Measurements from ENCODE around the gene LIMCH1. TPM values are rescaled to one million over a fixed set of nuclear protein-coding genes. Genes with fewer than 3 reads are reported as not detected.

LIMCH1 gene
- total RNA-seq, 5 donors from 2014 or later (not counting 1 experiment from before 2014, with no cell fraction given) = 0.15 to 0.38 (median 0.30) TPM

- ATAC-seq (replicated peaks in 1 of 4) = no peak
- WGBS (ENCODE audit: insufficient coverage) = 55% methylated on average over 3 of the region's 5 CpGs
- no peak overlapping the region for H3K27ac ChIP-seq (ENCODE audit: low read length)
- no peak overlapping the region for H3K4me3 ChIP-seq (ENCODE audit: control insufficient read depth in 1 of 2, extremely low read depth in 1 of 2, low read length in 1 of 2)
- Mint-ChIP-seq H3K27ac (no peak overlapping the region), H3K4me1 (no peaks in the 10 kb centered on the region), H3K9me3 (no peaks in the 10 kb centered on the region), H3K36me3 (no peaks in the 10 kb centered on the region), H3K4me3 (no peak overlapping the region), H3K27me3 (no peaks in the 10 kb centered on the region)
- CTCF ChIA-PET = no interaction called here
- no peaks in the 10 kb centered on the region for H3K9me3 ChIP-seq
- H3K27me3 ChIP-seq (replicated peaks in 1 of 2; ENCODE audit: control insufficient read depth in 2 of 2, extremely low read depth in 1 of 2, insufficient read depth in 2 of 2, low read length in 1 of 2) = no peaks in the 10 kb centered on the region
- POLR2A ChIA-PET = no interaction called here
- no peaks in the 10 kb centered on the region for H3K36me3 ChIP-seq (ENCODE audit: control insufficient read depth in 2 of 2, extremely low read depth in 1 of 2, insufficient read depth in 1 of 2, low read length in 1 of 2)
- no peaks in the 10 kb centered on the region for H3K4me1 ChIP-seq (ENCODE audit: control insufficient read depth in 1 of 2, extremely low read depth in 1 of 2, insufficient read depth in 2 of 2, low read length in 2 of 2)
- no peak for DNase-seq
These were observed 34.6 kb downstream of the LIMCH1 start for GRCh38 chr4:41572516-41572915.

GRCh38 chr4:41572956-41573355, 35.0 kb downstream of the LIMCH1 start:
- no peaks in the 10 kb centered on the region for H3K9me3 ChIP-seq
- no peaks in the 10 kb centered on the region for H3K4me1 Mint-ChIP-seq
- no peak overlapping the region for H3K27ac Mint-ChIP-seq
- no peaks in the 10 kb centered on the region for H3K36me3 Mint-ChIP-seq
- H3K9me3 Mint-ChIP-seq = no peaks in the 10 kb centered on the region
- H3K36me3 ChIP-seq (ENCODE audit: control insufficient read depth in 2 of 2, extremely low read depth in 1 of 2, insufficient read depth in 1 of 2, low read length in 1 of 2) = no peaks in the 10 kb centered on the region
- no peaks in the 10 kb centered on the region for H3K27me3 ChIP-seq (replicated peaks in 1 of 2; ENCODE audit: control insufficient read depth in 2 of 2, extremely low read depth in 1 of 2, insufficient read depth in 2 of 2, low read length in 1 of 2)
- DNase-seq = no peak
- no peak overlapping the region for H3K27ac ChIP-seq (ENCODE audit: low read length)
- H3K27me3 Mint-ChIP-seq = no peaks in the 10 kb centered on the region
- CTCF ChIA-PET = no interaction called here
- no peaks in the 10 kb centered on the region for H3K4me1 ChIP-seq (ENCODE audit: control insufficient read depth in 1 of 2, extremely low read depth in 1 of 2, insufficient read depth in 2 of 2, low read length in 2 of 2)
- WGBS (ENCODE audit: insufficient coverage) = no CpG with 5 or more reads among the region's 2 CpGs
- H3K4me3 Mint-ChIP-seq = no peak overlapping the region
- POLR2A ChIA-PET = no interaction called here
- H3K4me3 ChIP-seq (ENCODE audit: control insufficient read depth in 1 of 2, extremely low read depth in 1 of 2, low read length in 1 of 2) = no peak overlapping the region
- ATAC-seq (replicated peaks in 1 of 4) = no peak

GRCh38 chr4:41573502-41574001, 35.6 kb downstream of the LIMCH1 start:
- Mint-ChIP-seq H3K9me3 (no peaks in the 10 kb centered on the region), H3K4me1 (no peaks in the 10 kb centered on the region), H3K36me3 (no peaks in the 10 kb centered on the region), H3K27ac (no peak overlapping the region), H3K27me3 (no peaks in the 10 kb centered on the region), H3K4me3 (no peak overlapping the region)
- Histone ChIP-seq H3K4me3 (ENCODE audit: control insufficient read depth in 1 of 2, extremely low read depth in 1 of 2, low read length in 1 of 2) (no peak overlapping the region), H3K36me3 (ENCODE audit: control insufficient read depth in 2 of 2, extremely low read depth in 1 of 2, insufficient read depth in 1 of 2, low read length in 1 of 2) (no peaks in the 10 kb centered on the region), H3K9me3 (no peaks in the 10 kb centered on the region), H3K27ac (ENCODE audit: low read length) (no peak overlapping the region), H3K4me1 (ENCODE audit: control insufficient read depth in 1 of 2, extremely low read depth in 1 of 2, insufficient read depth in 2 of 2, low read length in 2 of 2) (no peaks in the 10 kb centered on the region), H3K27me3 (replicated peaks in 1 of 2; ENCODE audit: control insufficient read depth in 2 of 2, extremely low read depth in 1 of 2, insufficient read depth in 2 of 2, low read length in 1 of 2) (no peaks in the 10 kb centered on the region)
- no CpG with 5 or more reads among the region's 4 CpGs for WGBS (ENCODE audit: insufficient coverage)
- no peak for DNase-seq
- ATAC-seq (replicated peaks in 1 of 4) = no peak
- POLR2A ChIA-PET = no interaction called here
- CTCF ChIA-PET = no interaction called here

GRCh38 chr4:41575207-41575606, 37.2 kb downstream of the LIMCH1 start:
- Mint-ChIP-seq H3K4me1 (no peaks in the 10 kb centered on the region), H3K27me3 (no peaks in the 10 kb centered on the region), H3K4me3 (no peak overlapping the region), H3K9me3 (no peaks in the 10 kb centered on the region), H3K27ac (no peak overlapping the region), H3K36me3 (no peaks in the 10 kb centered on the region)
- WGBS (ENCODE audit: insufficient coverage) = 83% methylated on average over 1 of the region's 4 CpGs
- no peaks in the 10 kb centered on the region for H3K4me1 ChIP-seq (ENCODE audit: control insufficient read depth in 1 of 2, extremely low read depth in 1 of 2, insufficient read depth in 2 of 2, low read length in 2 of 2)
- POLR2A ChIA-PET = no interaction called here
- no peaks in the 10 kb centered on the region for H3K9me3 ChIP-seq
- no peak overlapping the region for H3K4me3 ChIP-seq (ENCODE audit: control insufficient read depth in 1 of 2, extremely low read depth in 1 of 2, low read length in 1 of 2)
- no peaks in the 10 kb centered on the region for H3K27me3 ChIP-seq (replicated peaks in 1 of 2; ENCODE audit: control insufficient read depth in 2 of 2, extremely low read depth in 1 of 2, insufficient read depth in 2 of 2, low read length in 1 of 2)
- no peaks in the 10 kb centered on the region for H3K36me3 ChIP-seq (ENCODE audit: control insufficient read depth in 2 of 2, extremely low read depth in 1 of 2, insufficient read depth in 1 of 2, low read length in 1 of 2)
- no peak for DNase-seq
- no peak for ATAC-seq (replicated peaks in 1 of 4)
- CTCF ChIA-PET = no interaction called here
- no peak overlapping the region for H3K27ac ChIP-seq (ENCODE audit: low read length)

- H3K36me3 Mint-ChIP-seq = no peaks in the 10 kb centered on the region
- no peaks in the 10 kb centered on the region for H3K36me3 ChIP-seq (ENCODE audit: control insufficient read depth in 2 of 2, extremely low read depth in 1 of 2, insufficient read depth in 1 of 2, low read length in 1 of 2)
- WGBS (ENCODE audit: insufficient coverage) = no CpG with 5 or more reads among the region's 1 CpG
- H3K27ac Mint-ChIP-seq = no peak overlapping the region
- ChIA-PET POLR2A (no interaction called here), CTCF (no interaction called here)
- no peaks in the 10 kb centered on the region for H3K4me1 Mint-ChIP-seq
- H3K27me3 ChIP-seq (replicated peaks in 1 of 2; ENCODE audit: control insufficient read depth in 2 of 2, extremely low read depth in 1 of 2, insufficient read depth in 2 of 2, low read length in 1 of 2) = no peaks in the 10 kb centered on the region
- H3K4me3 ChIP-seq (ENCODE audit: control insufficient read depth in 1 of 2, extremely low read depth in 1 of 2, low read length in 1 of 2) = no peak overlapping the region
- H3K9me3 ChIP-seq = no peaks in the 10 kb centered on the region
- no peaks in the 10 kb centered on the region for H3K4me1 ChIP-seq (ENCODE audit: control insufficient read depth in 1 of 2, extremely low read depth in 1 of 2, insufficient read depth in 2 of 2, low read length in 2 of 2)
- no peaks in the 10 kb centered on the region for H3K27me3 Mint-ChIP-seq
- H3K9me3 Mint-ChIP-seq = no peaks in the 10 kb centered on the region
- H3K4me3 Mint-ChIP-seq = no peak overlapping the region
- DNase-seq (no peak), ATAC-seq (replicated peaks in 1 of 4) (no peak)
- H3K27ac ChIP-seq (ENCODE audit: low read length) = no peak overlapping the region
These were observed 37.7 kb downstream of the LIMCH1 start for GRCh38 chr4:41575665-41576064.

- no CpG with 5 or more reads among the region's 3 CpGs for WGBS (ENCODE audit: insufficient coverage)
- Histone ChIP-seq H3K4me1 (ENCODE audit: control insufficient read depth in 1 of 2, extremely low read depth in 1 of 2, insufficient read depth in 2 of 2, low read length in 2 of 2) (no peaks in the 10 kb centered on the region), H3K27ac (ENCODE audit: low read length) (no peak overlapping the region), H3K36me3 (ENCODE audit: control insufficient read depth in 2 of 2, extremely low read depth in 1 of 2, insufficient read depth in 1 of 2, low read length in 1 of 2) (no peaks in the 10 kb centered on the region), H3K4me3 (ENCODE audit: control insufficient read depth in 1 of 2, extremely low read depth in 1 of 2, low read length in 1 of 2) (no peak overlapping the region), H3K9me3 (no peaks in the 10 kb centered on the region), H3K27me3 (replicated peaks in 1 of 2; ENCODE audit: control insufficient read depth in 2 of 2, extremely low read depth in 1 of 2, insufficient read depth in 2 of 2, low read length in 1 of 2) (no peaks in the 10 kb centered on the region)
- ChIA-PET CTCF (interaction anchor here in 1 of 2 donors (0.6 kb wide), 1 partner anchor 466 kb away, joined by 3 read pairs; no protein-coding TSS in a partner anchor), POLR2A (interaction anchor here in 1 of 2 donors (0.7 kb wide), 1 partner anchor 1031 kb away, joined by 3 read pairs; no protein-coding TSS in a partner anchor)
- no peak overlapping the region for H3K4me3 Mint-ChIP-seq
- no peak for ATAC-seq (replicated peaks in 1 of 4)
- no peak for DNase-seq
- peaks cover 0 to 3% (median 2%) of the 10 kb centered on the region in 3 donors for H3K9me3 Mint-ChIP-seq
- H3K27ac Mint-ChIP-seq = no peak overlapping the region
- no peaks in the 10 kb centered on the region for H3K36me3 Mint-ChIP-seq
- H3K4me1 Mint-ChIP-seq = no peaks in the 10 kb centered on the region
- no peaks in the 10 kb centered on the region for H3K27me3 Mint-ChIP-seq
These were observed 41.1 kb downstream of the LIMCH1 start for GRCh38 chr4:41579043-41579442.

GRCh38 chr4:41579526-41579925, 41.6 kb downstream of the LIMCH1 start:
- CTCF ChIA-PET = no interaction called here
- POLR2A ChIA-PET = no interaction called here
- H3K4me3 Mint-ChIP-seq = no peak overlapping the region
- no peak overlapping the region for H3K27ac Mint-ChIP-seq
- no peaks in the 10 kb centered on the region for H3K9me3 ChIP-seq
- no peak overlapping the region for H3K4me3 ChIP-seq (ENCODE audit: control insufficient read depth in 1 of 2, extremely low read depth in 1 of 2, low read length in 1 of 2)
- no peaks in the 10 kb centered on the region for H3K27me3 ChIP-seq (replicated peaks in 1 of 2; ENCODE audit: control insufficient read depth in 2 of 2, extremely low read depth in 1 of 2, insufficient read depth in 2 of 2, low read length in 1 of 2)
- no peak overlapping the region for H3K27ac ChIP-seq (ENCODE audit: low read length)
- peaks cover 0 to 6% (median 4%) of the 10 kb centered on the region in 3 donors for H3K9me3 Mint-ChIP-seq
- no peak for ATAC-seq (replicated peaks in 1 of 4)
- H3K27me3 Mint-ChIP-seq = no peaks in the 10 kb centered on the region
- H3K36me3 ChIP-seq (ENCODE audit: control insufficient read depth in 2 of 2, extremely low read depth in 1 of 2, insufficient read depth in 1 of 2, low read length in 1 of 2) = no peaks in the 10 kb centered on the region
- H3K36me3 Mint-ChIP-seq = no peaks in the 10 kb centered on the region
- H3K4me1 ChIP-seq (ENCODE audit: control insufficient read depth in 1 of 2, extremely low read depth in 1 of 2, insufficient read depth in 2 of 2, low read length in 2 of 2) = no peaks in the 10 kb centered on the region
- H3K4me1 Mint-ChIP-seq = no peaks in the 10 kb centered on the region
- 98% methylated on average over 5 of the region's 5 CpGs for WGBS (ENCODE audit: insufficient coverage)
- no peak for DNase-seq
